H9 (cell line): ENCODE data around the gene SRC. TPM values are rescaled to one million over a fixed set of nuclear protein-coding genes. Genes with fewer than 3 reads are reported as not detected.

ENCODE experiments used
- DNase-seq: peaks from one replicate; pipeline ENCODE4 v3.0.0-alpha.2; 2017
- H2AFZ ChIP-seq: one replicate; pipeline ENCODE4 v1.6.1; 2013; ENCODE audit warnings: mild to moderate bottlenecking, low read length, control low read depth, moderate library complexity
- H2AK5ac ChIP-seq: 2 replicates; pipeline ENCODE4 v1.6.1; 2013; ENCODE audit warnings: low read length, control low read depth, mixed read lengths; ENCODE audit not compliant: insufficient read length
- H2BK120ac ChIP-seq: one replicate; pipeline ENCODE4 v1.6.1; 2013; ENCODE audit warnings: low read depth, mild to moderate bottlenecking, low read length, control low read depth, inconsistent platforms; ENCODE audit not compliant: poor library complexity, severe bottlenecking
- H2BK12ac ChIP-seq: 2 replicates; pipeline ENCODE4 v1.6.1; 2013; ENCODE audit warnings: low read length, control low read depth, mixed read lengths, low read depth; ENCODE audit not compliant: insufficient read length
- H2BK15ac ChIP-seq: 2 replicates; pipeline ENCODE4 v1.6.1; 2013; ENCODE audit warnings: low read depth, low read length, control low read depth
- H2BK20ac ChIP-seq: one replicate; pipeline ENCODE4 v1.6.1; 2013; ENCODE audit warnings: low read depth, mild to moderate bottlenecking, low read length, control low read depth, inconsistent platforms; ENCODE audit not compliant: poor library complexity, severe bottlenecking
- H2BK5ac ChIP-seq: 2 replicates; pipeline ENCODE4 v1.6.1; 2013; ENCODE audit warnings: low read length, control low read depth, mixed read lengths; ENCODE audit not compliant: insufficient read length
- H3K14ac ChIP-seq: 2 replicates; pipeline ENCODE4 v1.6.1; 2013; ENCODE audit warnings: low read length, control low read depth; ENCODE audit not compliant: insufficient read depth
- H3K18ac ChIP-seq: 2 replicates; pipeline ENCODE4 v1.6.1; 2013; ENCODE audit warnings: low read depth, mild to moderate bottlenecking, mixed read lengths, low read length, control low read depth; ENCODE audit not compliant: insufficient read length
- H3K23ac ChIP-seq: 2 replicates; pipeline ENCODE4 v1.6.1; 2013; ENCODE audit warnings: low read length, control low read depth, mixed read lengths, low read depth; ENCODE audit not compliant: insufficient read length
- H3K23me2 ChIP-seq: 2 replicates; pipeline ENCODE4 v1.6.1; 2013; ENCODE audit warnings: low read depth, mild to moderate bottlenecking, mixed read lengths, low read length, control low read depth; ENCODE audit not compliant: insufficient read length, poor library complexity, severe bottlenecking
- H3K27ac ChIP-seq: 2 replicates; pipeline ENCODE4 v1.5.1; 2013; ENCODE audit warnings: low read length, control low read depth, mixed read lengths, low read depth; ENCODE audit not compliant: insufficient read length
- H3K27me3 ChIP-seq: 2 replicates; pipeline ENCODE4 v1.6.1; 2013; ENCODE audit warnings: low read length, control low read depth, inconsistent platforms; ENCODE audit not compliant: insufficient read depth
- H3K4ac ChIP-seq: 2 replicates; pipeline ENCODE4 v1.6.1; 2013; ENCODE audit warnings: low read depth, mild to moderate bottlenecking, control low read depth, inconsistent platforms, low read length, moderate library complexity
- H3K4me1 ChIP-seq: 2 replicates; pipeline ENCODE4 v1.6.1; 2013; ENCODE audit warnings: low read length, control low read depth, inconsistent platforms; ENCODE audit not compliant: insufficient read depth
- H3K4me2 ChIP-seq: 2 replicates; pipeline ENCODE4 v1.6.1; 2013; ENCODE audit warnings: low read length, control low read depth, mixed read lengths; ENCODE audit not compliant: insufficient read length, insufficient read depth
- H3K56ac ChIP-seq: 2 replicates; pipeline ENCODE4 v1.6.1; 2013; ENCODE audit warnings: low read depth, mild to moderate bottlenecking, mixed read lengths, low read length, control low read depth; ENCODE audit not compliant: insufficient read length
- H3K79me1 ChIP-seq: 2 replicates; pipeline ENCODE4 v1.6.1; 2013; ENCODE audit warnings: low read depth, mild to moderate bottlenecking, moderate library complexity, low read length, control low read depth, inconsistent platforms; ENCODE audit not compliant: insufficient read depth, poor library complexity, severe bottlenecking
- H3K79me2 ChIP-seq: 2 replicates; pipeline ENCODE4 v1.6.1; 2013; ENCODE audit warnings: low read length, control low read depth, inconsistent platforms; ENCODE audit not compliant: insufficient read depth
- H3K9ac ChIP-seq: 2 replicates; pipeline ENCODE4 v1.6.1; 2013; ENCODE audit warnings: low read length, control low read depth, mixed read lengths; ENCODE audit not compliant: insufficient read length; ENCODE audit errors: extremely low read depth
- H3K9me3 ChIP-seq: one replicate; pipeline ENCODE4 v1.6.1; 2013; ENCODE audit warnings: low read depth, low read length, inconsistent platforms; ENCODE audit not compliant: control insufficient read depth
- H3T11ph ChIP-seq: one replicate; pipeline ENCODE4 v1.6.1; 2013; ENCODE audit warnings: mild to moderate bottlenecking, low read length, control low read depth, inconsistent platforms
- H4K20me1 ChIP-seq: one replicate; pipeline ENCODE4 v1.6.1; 2013; ENCODE audit not compliant: control insufficient read depth, insufficient read length, insufficient read depth
- H4K5ac ChIP-seq: 2 replicates; pipeline ENCODE4 v1.6.1; 2013; ENCODE audit warnings: low read depth, mild to moderate bottlenecking, mixed read lengths, low read length, control low read depth; ENCODE audit not compliant: insufficient read length
- H4K8ac ChIP-seq: replicated peaks from 2 replicates; pipeline ENCODE4 v1.6.1; 2013; ENCODE audit warnings: low read length, control low read depth, mixed read lengths, low read depth; ENCODE audit not compliant: insufficient read length
- H4K91ac ChIP-seq: 2 replicates; pipeline ENCODE4 v1.6.1; 2013; ENCODE audit warnings: low read depth, mild to moderate bottlenecking, moderate library complexity, mixed read lengths, low read length, control low read depth; ENCODE audit not compliant: insufficient read length
- H3K27ac Mint-ChIP-seq, 3 experiments: 2 replicates in 2 of 3; 3 replicates in 1 of 3; pipeline ENCODE4 v1.8.0; 2020 to 2021; ENCODE audit warnings: mixed read lengths in 3 of 3, mild to moderate bottlenecking in 1 of 3, moderate library complexity in 1 of 3
- H3K27me3 Mint-ChIP-seq: 2 replicates; pipeline ENCODE4 v1.8.0; 2021; ENCODE audit warnings: low read depth, mild to moderate bottlenecking, moderate library complexity, mixed read lengths
- H3K36me3 Mint-ChIP-seq, 3 experiments: 2 replicates in 2 of 3; 3 replicates in 1 of 3; pipeline ENCODE4 v1.8.0; 2020 to 2021; ENCODE audit warnings: low read depth in 3 of 3, mixed read lengths in 3 of 3; ENCODE audit not compliant: insufficient read depth in 1 of 3
- H3K4me1 Mint-ChIP-seq, 2 experiments: 2 replicates each; pipeline ENCODE4 v1.8.0; 2020; ENCODE audit warnings: mixed read lengths in 2 of 2
- H3K4me3 Mint-ChIP-seq, 2 experiments: 2 replicates in 1 of 2; 3 replicates in 1 of 2; pipeline ENCODE4 v1.8.0; 2020 to 2021; ENCODE audit warnings: mild to moderate bottlenecking in 2 of 2, mixed read lengths in 2 of 2, moderate library complexity in 1 of 2
- H3K9me3 Mint-ChIP-seq, 2 experiments: 2 replicates in 1 of 2; 3 replicates in 1 of 2; pipeline ENCODE4 v1.8.0; 2020; ENCODE audit warnings: mild to moderate bottlenecking in 2 of 2, mixed read lengths in 2 of 2, moderate library complexity in 1 of 2
- CTCF ChIP-seq: fragments of 200-600 bp; sonication (generic); conservative IDR thresholded peaks from 3 replicates; pipeline ENCODE4 v1.8.0; 2021; ENCODE audit warnings: antibody characterized with exemption, mild to moderate bottlenecking
- WGBS: extraction: QIAGEN DNeasy Blood & Tissue Kit; methylation state at CpG from one replicate; pipeline ENCODE4 v1.1.7; 2013; ENCODE audit warnings: missing lambda C conversion rate, low lambda C conversion rate, mixed read lengths; ENCODE audit not compliant: insufficient read length; ENCODE audit errors: extremely low coverage; 5-methylcytosine and 5-hydroxymethylcytosine counted together
- total RNA-seq: library from RNA; stranded (reverse); gene quantifications from 2 replicates; pipeline ENCODE4 v1.2.1, GENCODE V29; 2021

Gene SRC
- total RNA-seq, 1 experiment from 2014 or later, result 44.5 TPM

- Histone ChIP-seq H4K5ac (no peak overlapping the region), H3K79me1 (no peaks in the 10 kb centered on the region), H2BK12ac (no peak overlapping the region), H2BK20ac (no peak overlapping the region), H3K9me3 (no peaks in the 10 kb centered on the region), H3K23me2 (no peaks in the 10 kb centered on the region), H3K4me1 (no peaks in the 10 kb centered on the region; the same call in 1 of the 2 replicates), H3K14ac (peak overlapping the region; percentile 41; the same call in 1 of the 2 replicates), H3K18ac (peak overlapping the region; percentile 55), H3K27me3 (no peaks in the 10 kb centered on the region), H2AFZ (no peak overlapping the region), H3K23ac (no peak overlapping the region), H2BK120ac (no peak overlapping the region), H2BK15ac (no peak overlapping the region), H4K20me1 (no peaks in the 10 kb centered on the region), H3K79me2 (no peaks in the 10 kb centered on the region), H4K8ac (no peak overlapping the region), H4K91ac (no peak overlapping the region), H3K56ac (no peak overlapping the region), H3K27ac (no peak overlapping the region), H3T11ph (no peak overlapping the region), H2BK5ac (no peak overlapping the region), H2AK5ac (no peak overlapping the region), H3K4me2 (peak overlapping the region; percentile 5), H3K4ac (no peak overlapping the region), H3K9ac (no peak overlapping the region)
- peak; percentile 69 for TF ChIP-seq CTCF
- Mint-ChIP-seq H3K9me3 (no peaks in the 10 kb centered on the region), H3K27me3 (no peaks in the 10 kb centered on the region; the same call in 1 of the 2 replicates), H3K4me1 (peaks cover 20 to 33% of the 10 kb centered on the region in 2 experiments), H3K36me3 (peaks cover 0 to 34% (median 33%) of the 10 kb centered on the region in 3 experiments; a peak in 6 of 7 replicates), H3K27ac (peak overlapping the region; percentile 97 to 99 (median 98); a peak in 6 of 7 replicates), H3K4me3 (peak overlapping the region; percentile 49 to 71)
- DNase-seq, result peak; percentile 94
- WGBS, result no CpG with 5 or more reads among the region's 20 CpGs
These were observed 50.6 kb downstream of the SRC start for GRCh38 chr20:37396416-37397075.
